Astrocyte (in vitro differentiated cells and primary cell): ENCODE measurements around the gene CPXM2. TPM values are rescaled to one million over a fixed set of nuclear protein-coding genes. Genes with fewer than 3 reads are reported as not detected.
A peak's percentile ranks its signal among the peaks of the same experiment; 100 is the strongest.

Experiments
- DNase-seq: peaks from one replicate; pipeline ENCODE4 v3.0.0-alpha.2; 2010; ENCODE audit warnings: low read depth
- FAIRE-seq: peaks from 2 replicates; lab custom pipeline; 2011; peaks lifted over from hg19 to GRCh38; lab: Jason Lieb, UNC
- H2AFZ ChIP-seq: 2 replicates; pipeline ENCODE4 v1.6.0; 2012; ENCODE audit warnings: low read depth, low read length, inconsistent platforms
- H3K27ac ChIP-seq: 2 replicates; pipeline ENCODE4 v1.5.1; 2011; ENCODE audit warnings: low read depth, low read length, inconsistent platforms
- H3K27me3 ChIP-seq: 2 replicates; pipeline ENCODE4 v1.6.0; 2011; ENCODE audit warnings: low read length, inconsistent platforms; ENCODE audit not compliant: insufficient read depth
- H3K36me3 ChIP-seq: 2 replicates; pipeline ENCODE4 v1.5.1; 2011; ENCODE audit warnings: low read length, inconsistent platforms; ENCODE audit not compliant: insufficient read depth
- H3K4me1 ChIP-seq: 2 replicates; pipeline ENCODE4 v1.5.1; 2011; ENCODE audit warnings: low read length, inconsistent platforms; ENCODE audit not compliant: insufficient read depth
- H3K4me2 ChIP-seq: 2 replicates; pipeline ENCODE4 v1.6.0; 2012; ENCODE audit warnings: low read length, inconsistent platforms
- H3K4me3 ChIP-seq: 2 replicates; pipeline ENCODE4 v1.5.1; 2011; ENCODE audit warnings: low read depth, mild to moderate bottlenecking, low read length, inconsistent platforms; ENCODE audit not compliant: insufficient read depth
- H3K79me2 ChIP-seq: 2 replicates; pipeline ENCODE4 v1.6.0; 2012; ENCODE audit warnings: mild to moderate bottlenecking, low read length, inconsistent platforms; ENCODE audit not compliant: insufficient read depth
- H3K9ac ChIP-seq: 2 replicates; pipeline ENCODE4 v1.6.0; 2012; ENCODE audit warnings: mild to moderate bottlenecking, low read length, inconsistent platforms
- H3K9me3 ChIP-seq: 2 replicates; pipeline ENCODE4 v1.5.1; 2012; ENCODE audit warnings: low read depth, mild to moderate bottlenecking, low read length, inconsistent platforms; ENCODE audit not compliant: insufficient read depth
- H4K20me1 ChIP-seq: 2 replicates; pipeline ENCODE4 v1.6.0; 2012; ENCODE audit warnings: low read length, inconsistent platforms; ENCODE audit not compliant: insufficient read depth
- H3K27ac Mint-ChIP-seq: one replicate; pipeline ENCODE4 v1.8.0; 2021; ENCODE audit warnings: mild to moderate bottlenecking, mixed read lengths; ENCODE audit not compliant: unreplicated experiment
- H3K27me3 Mint-ChIP-seq: one replicate; pipeline ENCODE4 v1.8.0; 2021; ENCODE audit warnings: low read depth, mixed read lengths; ENCODE audit not compliant: unreplicated experiment
- H3K36me3 Mint-ChIP-seq: one replicate; pipeline ENCODE4 v1.8.0; 2021; ENCODE audit warnings: low read depth, mixed read lengths; ENCODE audit not compliant: unreplicated experiment
- H3K4me1 Mint-ChIP-seq: one replicate; pipeline ENCODE4 v1.8.0; 2021; ENCODE audit warnings: low read depth, mixed read lengths; ENCODE audit not compliant: unreplicated experiment
- H3K4me3 Mint-ChIP-seq: one replicate; pipeline ENCODE4 v1.8.0; 2021; ENCODE audit warnings: mild to moderate bottlenecking, moderate library complexity, mixed read lengths; ENCODE audit not compliant: unreplicated experiment
- H3K9me3 Mint-ChIP-seq: one replicate; pipeline ENCODE4 v1.8.0; 2021; ENCODE audit warnings: mild to moderate bottlenecking, mixed read lengths; ENCODE audit not compliant: unreplicated experiment
- EZH2 ChIP-seq: IDR thresholded peaks from 2 replicates; pipeline ENCODE4 v1.6.1; 2012; ENCODE audit warnings: mild to moderate bottlenecking, low read length, inconsistent platforms; ENCODE audit not compliant: insufficient read depth
- total RNA-seq: library from RNA; stranded (reverse); gene quantifications from 2 replicates; pipeline ENCODE4 v1.2.1, GENCODE V29; 2021
- TF ChIP-seq, protein P1 (sequence below): IDR thresholded peaks from 2 replicates; pipeline ENCODE4 v1.5.1; 2011; ENCODE audit warnings: low read depth, mild to moderate bottlenecking, inconsistent platforms, low read length, moderate library complexity; ENCODE audit not compliant: insufficient read depth

CPXM2 gene
- total RNA-seq, 1 donor from 2014 or later = 5.2 TPM

- TF ChIP-seq, protein P1, sequence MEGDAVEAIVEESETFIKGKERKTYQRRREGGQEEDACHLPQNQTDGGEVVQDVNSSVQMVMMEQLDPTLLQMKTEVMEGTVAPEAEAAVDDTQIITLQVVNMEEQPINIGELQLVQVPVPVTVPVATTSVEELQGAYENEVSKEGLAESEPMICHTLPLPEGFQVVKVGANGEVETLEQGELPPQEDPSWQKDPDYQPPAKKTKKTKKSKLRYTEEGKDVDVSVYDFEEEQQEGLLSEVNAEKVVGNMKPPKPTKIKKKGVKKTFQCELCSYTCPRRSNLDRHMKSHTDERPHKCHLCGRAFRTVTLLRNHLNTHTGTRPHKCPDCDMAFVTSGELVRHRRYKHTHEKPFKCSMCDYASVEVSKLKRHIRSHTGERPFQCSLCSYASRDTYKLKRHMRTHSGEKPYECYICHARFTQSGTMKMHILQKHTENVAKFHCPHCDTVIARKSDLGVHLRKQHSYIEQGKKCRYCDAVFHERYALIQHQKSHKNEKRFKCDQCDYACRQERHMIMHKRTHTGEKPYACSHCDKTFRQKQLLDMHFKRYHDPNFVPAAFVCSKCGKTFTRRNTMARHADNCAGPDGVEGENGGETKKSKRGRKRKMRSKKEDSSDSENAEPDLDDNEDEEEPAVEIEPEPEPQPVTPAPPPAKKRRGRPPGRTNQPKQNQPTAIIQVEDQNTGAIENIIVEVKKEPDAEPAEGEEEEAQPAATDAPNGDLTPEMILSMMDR = no peak
- TF ChIP-seq EZH2 = no peak
- Mint-ChIP-seq H3K36me3 (no peaks in the 10 kb centered on the region), H3K27me3 (peaks cover 7% of the 10 kb centered on the region)
Observed at GRCh38 chr10:123878666-123879303, 12.8 kb downstream of the CPXM2 start.

DNA sequence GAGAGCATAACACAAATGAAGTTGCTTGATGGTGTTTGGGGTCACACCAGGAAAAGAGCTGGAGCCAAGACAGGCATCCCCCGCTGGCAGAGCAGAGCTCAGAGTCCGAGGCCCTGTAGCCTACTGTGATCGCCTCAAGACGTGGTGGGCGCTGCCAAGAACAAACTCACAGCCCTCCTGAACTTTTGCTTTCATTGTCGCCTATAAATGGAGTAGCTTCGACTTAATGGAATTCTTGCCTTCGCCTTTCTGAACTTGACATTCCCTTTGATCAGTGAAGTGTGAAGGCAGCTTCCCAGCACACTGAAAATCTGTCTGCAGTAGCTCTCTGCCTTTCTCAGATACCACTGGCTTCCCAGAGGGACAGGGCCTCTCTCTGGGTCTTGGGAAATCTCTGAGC is 21.3 kb downstream of the CPXM2 start:
- Histone ChIP-seq H3K27ac (no peak overlapping the region), H3K9ac (no peak overlapping the region), H3K4me2 (no peak overlapping the region), H3K4me1 (no peaks in the 10 kb centered on the region), H3K79me2 (no peaks in the 10 kb centered on the region), H3K27me3 (no peaks in the 10 kb centered on the region), H3K9me3 (no peaks in the 10 kb centered on the region), H4K20me1 (no peaks in the 10 kb centered on the region), H3K4me3 (no peak overlapping the region), H2AFZ (no peak overlapping the region), H3K36me3 (no peaks in the 10 kb centered on the region)
- Mint-ChIP-seq H3K9me3 (peaks cover 5% of the 10 kb centered on the region), H3K27me3 (peaks cover 22% of the 10 kb centered on the region), H3K4me3 (no peak overlapping the region), H3K36me3 (no peaks in the 10 kb centered on the region), H3K4me1 (peaks cover 11% of the 10 kb centered on the region), H3K27ac (peak overlapping the region; percentile 17)
- DNase-seq (peak; percentile 23), FAIRE-seq (no peak)
- TF ChIP-seq EZH2 = no peak
- TF ChIP-seq, protein P1 = no peak

More at GRCh38 chr10:123878666-123879303, 12.8 kb downstream of the CPXM2 start:
- Histone ChIP-seq H2AFZ (no peak overlapping the region), H4K20me1 (no peaks in the 10 kb centered on the region), H3K27me3 (no peaks in the 10 kb centered on the region), H3K4me1 (no peaks in the 10 kb centered on the region), H3K36me3 (no peaks in the 10 kb centered on the region), H3K27ac (no peak overlapping the region), H3K4me2 (no peak overlapping the region), H3K4me3 (no peak overlapping the region), H3K9ac (no peak overlapping the region), H3K9me3 (no peaks in the 10 kb centered on the region), H3K79me2 (no peaks in the 10 kb centered on the region)
- FAIRE-seq = no peak
- H3K4me1 Mint-ChIP-seq = no peaks in the 10 kb centered on the region
- DNase-seq = no peak
- no peak overlapping the region for H3K27ac Mint-ChIP-seq
- H3K4me3 Mint-ChIP-seq = no peak overlapping the region
- peaks cover 2% of the 10 kb centered on the region for H3K9me3 Mint-ChIP-seq

GRCh38 chr10:123869020-123869414 is 22.6 kb downstream of the CPXM2 start:
- Histone ChIP-seq H3K36me3 (no peaks in the 10 kb centered on the region), H3K27me3 (no peaks in the 10 kb centered on the region), H3K4me3 (no peak overlapping the region), H2AFZ (no peak overlapping the region), H3K4me1 (no peaks in the 10 kb centered on the region), H4K20me1 (no peaks in the 10 kb centered on the region), H3K79me2 (no peaks in the 10 kb centered on the region), H3K27ac (no peak overlapping the region), H3K4me2 (no peak overlapping the region), H3K9me3 (no peaks in the 10 kb centered on the region), H3K9ac (no peak overlapping the region)
- Mint-ChIP-seq H3K27ac (no peak overlapping the region), H3K9me3 (peaks cover 5% of the 10 kb centered on the region), H3K36me3 (no peaks in the 10 kb centered on the region), H3K27me3 (peaks cover 26% of the 10 kb centered on the region), H3K4me3 (no peak overlapping the region), H3K4me1 (peaks cover 11% of the 10 kb centered on the region)
- DNase-seq (no peak), FAIRE-seq (no peak)
- no peak for TF ChIP-seq EZH2
